Hematopoietic multipotent progenitor cell treated with erythropoietin and hydrocortisone succinate and interleukin-3 and kit ligand, for 4 days (in vitro differentiated cells): ENCODE results near the gene PNKD.

Experiments used
- DNase-seq: peaks from one replicate; pipeline ENCODE4 v3.0.0-alpha.2; 2015

PNKD gene, protein sequence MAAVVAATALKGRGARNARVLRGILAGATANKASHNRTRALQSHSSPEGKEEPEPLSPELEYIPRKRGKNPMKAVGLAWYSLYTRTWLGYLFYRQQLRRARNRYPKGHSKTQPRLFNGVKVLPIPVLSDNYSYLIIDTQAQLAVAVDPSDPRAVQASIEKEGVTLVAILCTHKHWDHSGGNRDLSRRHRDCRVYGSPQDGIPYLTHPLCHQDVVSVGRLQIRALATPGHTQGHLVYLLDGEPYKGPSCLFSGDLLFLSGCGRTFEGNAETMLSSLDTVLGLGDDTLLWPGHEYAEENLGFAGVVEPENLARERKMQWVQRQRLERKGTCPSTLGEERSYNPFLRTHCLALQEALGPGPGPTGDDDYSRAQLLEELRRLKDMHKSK

DNA sequence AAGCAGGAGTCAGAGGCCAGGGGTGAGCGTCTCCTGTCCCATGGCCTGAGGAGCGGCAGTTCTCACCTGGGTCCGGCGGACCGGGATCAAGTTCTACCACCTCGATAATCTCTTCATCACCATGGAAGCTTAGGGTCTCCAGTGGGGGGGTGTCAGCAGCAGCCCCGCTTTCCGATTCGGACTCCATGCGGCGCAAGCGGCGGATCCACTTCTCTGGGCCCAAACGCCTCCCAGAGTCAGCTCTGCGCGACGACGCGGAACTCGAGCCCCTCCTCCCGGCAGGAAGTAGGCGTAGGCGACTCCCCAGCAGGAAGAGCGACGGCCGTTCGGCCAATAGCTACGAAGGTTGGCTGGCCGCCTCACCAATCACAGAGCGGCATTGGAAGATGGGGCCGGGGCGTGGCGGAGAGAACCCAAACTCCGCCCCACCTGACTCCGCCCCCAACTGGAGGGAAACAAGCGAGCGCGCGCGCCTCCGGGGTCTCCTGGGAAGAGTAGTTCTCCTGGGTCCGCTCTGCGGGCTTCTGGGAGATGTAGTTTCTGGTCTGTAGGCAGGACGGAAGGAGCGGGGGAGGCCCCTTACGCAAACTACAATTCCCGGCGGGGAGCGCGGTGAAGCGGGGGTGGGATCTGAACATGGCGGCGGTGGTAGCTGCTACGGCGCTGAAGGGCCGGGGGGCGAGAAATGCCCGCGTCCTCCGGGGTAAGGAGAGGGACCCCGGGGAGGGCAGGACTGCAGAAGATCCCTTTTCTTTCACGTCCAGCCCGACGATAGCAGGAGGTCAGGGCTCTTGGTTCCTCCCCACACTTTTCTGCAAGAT, at the start of gene PNKD, which contains the start of gene AAMP:
Gene PNKD, plus strand, starts transcription at position 620 of the 821 bp plus-strand sequence. Its CDS starts 17 bp downstream, at position 637.
Gene AAMP, minus strand, starts transcription at position 238 of the 821 bp plus-strand sequence. Its CDS starts 51 bp downstream, at position 187.
- DNase-seq = peak; percentile 100

DNA sequence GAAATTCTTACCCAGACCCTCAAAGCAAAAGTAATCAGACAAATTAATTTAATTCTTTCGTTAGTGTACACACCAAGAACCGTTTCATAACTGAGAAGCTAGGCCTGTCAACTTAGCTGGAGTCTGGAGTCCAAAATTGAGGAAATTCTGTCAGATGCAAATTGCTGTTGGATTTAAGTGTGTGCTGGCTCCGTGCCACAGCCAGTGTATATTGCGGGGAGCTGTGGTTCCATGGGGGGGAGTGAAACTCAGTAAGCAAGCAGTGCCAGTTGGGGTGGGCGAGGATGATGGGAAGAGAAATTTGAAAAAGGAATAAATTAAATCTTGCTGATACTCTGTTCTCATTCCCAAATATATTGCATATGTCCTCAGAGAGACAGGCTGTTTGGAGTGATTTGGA, 49.3 kb upstream of the PNKD start:
- peak; percentile 60 for DNase-seq

DNA sequence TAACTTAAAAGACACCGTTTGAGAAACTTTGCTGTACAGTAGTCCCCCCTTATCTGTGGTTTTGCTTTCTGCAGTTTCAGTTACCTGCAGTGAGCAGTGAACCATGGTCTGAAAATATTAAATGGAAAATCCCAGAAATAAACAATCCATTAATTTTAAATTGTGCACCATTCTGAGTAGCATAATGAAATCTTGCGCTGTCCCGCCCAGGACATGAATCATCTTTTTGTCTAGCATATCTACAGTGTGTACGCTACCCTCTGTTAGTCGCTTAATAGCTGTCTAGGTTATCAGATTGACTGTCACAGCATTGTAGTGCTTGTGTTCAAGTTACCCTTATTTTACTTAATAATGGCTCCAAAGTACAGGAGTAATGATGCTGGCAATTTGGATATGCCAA, 47.3 kb upstream of the PNKD start:
- peak; percentile 45 for DNase-seq

DNA sequence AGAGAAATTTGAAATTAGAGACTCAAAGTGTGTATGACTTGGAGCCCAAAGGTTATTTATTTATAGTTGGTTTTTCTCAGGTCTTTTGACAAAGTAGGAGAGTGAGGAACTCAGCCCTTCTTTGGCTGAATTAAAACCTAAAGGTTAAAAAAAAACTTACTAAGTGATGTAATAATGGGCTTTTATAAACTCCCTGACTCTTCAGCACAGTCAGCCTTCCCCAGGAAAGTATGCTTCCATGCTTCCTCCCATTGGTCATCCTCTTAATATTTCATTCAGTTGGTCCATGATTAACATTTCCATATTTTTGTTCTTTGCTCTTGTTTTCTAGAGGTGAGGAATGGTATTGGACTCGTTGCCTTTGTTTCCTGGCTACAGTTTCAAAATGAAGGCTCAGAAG, 46.1 kb upstream of the PNKD start:
- DNase-seq = no peak

DNA sequence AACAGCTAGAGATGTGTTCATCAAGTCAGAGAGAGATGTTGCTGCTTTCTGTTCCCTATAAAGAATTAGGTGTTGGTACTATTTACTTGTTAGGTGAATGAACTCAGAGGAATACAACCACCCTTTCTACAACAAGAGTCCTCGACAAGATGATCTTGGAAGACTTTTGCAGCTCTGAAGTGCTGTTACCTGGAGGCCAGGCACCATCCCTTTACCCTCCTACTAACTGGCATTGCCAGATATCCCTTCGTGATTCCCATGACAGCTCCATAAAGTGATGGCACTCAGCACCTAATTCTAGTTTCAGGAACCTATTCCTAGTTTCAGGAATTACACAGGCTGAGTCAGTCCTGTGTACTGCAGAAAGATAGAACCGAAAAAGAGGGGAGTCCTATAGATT, 43.4 kb upstream of the PNKD start:
- DNase-seq = no peak

DNA sequence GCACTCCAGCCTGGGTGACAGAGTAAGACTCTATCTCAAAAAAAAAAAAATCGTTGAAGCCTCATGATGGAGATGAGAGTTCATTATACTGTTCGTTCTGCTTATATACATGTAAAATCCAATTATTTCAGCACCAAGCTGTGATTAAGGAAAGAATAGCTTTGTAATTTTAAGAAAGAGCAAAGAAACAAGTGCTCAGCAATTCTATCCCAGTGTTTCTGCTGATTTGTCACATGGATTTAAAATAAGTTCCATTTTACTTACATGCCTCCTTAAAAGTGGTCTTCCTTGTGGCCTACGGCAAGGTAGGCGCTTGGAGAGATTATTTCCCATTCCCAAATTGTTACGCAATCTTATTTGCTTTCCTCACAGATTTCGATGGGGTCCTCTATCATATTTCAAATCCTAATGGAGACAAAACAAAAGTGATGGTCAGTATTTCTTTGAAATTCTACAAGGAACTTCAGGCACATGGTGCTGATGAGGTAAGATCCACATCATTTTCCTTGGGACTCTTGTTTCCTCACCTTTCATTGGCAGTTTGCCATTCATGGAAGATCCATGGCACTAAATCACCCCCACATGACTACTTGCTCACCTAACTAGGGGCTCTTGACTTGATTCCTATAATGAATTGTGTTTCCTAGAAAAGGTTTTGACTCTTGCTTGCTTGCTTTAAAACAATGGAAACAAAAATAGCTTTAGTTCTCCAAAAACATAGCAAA, 41.8 kb upstream of the PNKD start:
- DNase-seq = no peak

DNA sequence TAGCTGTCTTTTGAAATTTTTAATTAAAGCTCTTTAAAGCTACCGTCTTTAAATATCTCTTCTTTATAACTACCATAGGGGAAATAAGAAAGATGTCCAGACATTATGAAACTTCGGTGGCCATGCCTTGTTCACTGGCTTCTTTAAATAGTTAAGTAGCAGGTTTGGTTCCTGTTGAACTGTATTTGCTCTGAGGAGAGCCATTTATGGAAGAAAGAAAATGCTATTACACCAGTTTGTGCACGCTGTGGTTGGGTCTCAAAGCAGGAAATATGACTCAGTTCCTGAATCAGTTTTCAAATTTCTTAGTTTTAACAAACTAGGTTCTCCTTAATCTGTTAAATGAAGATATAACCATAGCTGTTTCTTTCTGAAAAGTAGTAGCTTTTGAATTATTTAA, 41.1 kb upstream of the PNKD start:
- peak; percentile 84 for DNase-seq

DNA sequence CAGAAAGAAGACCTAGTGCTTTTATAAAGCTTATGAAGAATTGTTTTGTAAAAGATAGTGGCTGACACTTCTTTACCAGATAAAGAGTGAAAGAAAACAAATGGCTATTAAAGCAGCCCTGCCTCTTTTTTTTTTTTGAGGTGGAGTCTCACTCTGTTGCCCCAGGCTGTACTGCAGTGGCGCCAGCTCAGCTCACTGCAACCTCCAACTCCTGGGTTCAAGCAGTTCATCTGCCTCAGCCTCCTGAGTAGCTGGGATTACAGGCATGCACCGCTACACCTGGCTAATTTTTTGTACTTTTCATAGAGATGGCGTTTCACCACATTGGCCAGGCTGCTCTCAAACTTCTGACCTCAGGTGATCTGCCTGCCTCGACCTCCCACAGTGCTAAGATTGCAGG, 40.5 kb upstream of the PNKD start:
- DNase-seq = peak; percentile 25

DNA sequence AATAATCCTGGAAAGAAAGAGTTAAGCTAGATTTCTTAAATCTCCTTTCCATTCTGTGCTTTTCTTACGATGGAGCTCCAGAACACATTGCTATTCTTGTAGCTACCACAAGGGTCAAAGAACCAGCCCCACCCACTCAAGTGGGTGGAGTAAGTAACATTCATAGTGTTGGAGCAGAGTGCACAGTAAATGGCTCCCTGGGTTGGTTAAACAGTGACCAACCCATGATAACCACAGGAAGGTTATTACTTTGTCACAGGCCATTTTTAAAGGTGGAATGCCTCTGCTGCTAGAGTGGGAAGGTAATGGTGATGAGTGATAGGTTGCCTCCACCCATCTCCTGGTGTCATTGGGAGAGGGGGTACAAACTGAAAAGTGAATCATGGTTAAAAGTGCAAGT, 39.4 kb upstream of the PNKD start:
- peak; percentile 79 for DNase-seq

DNA sequence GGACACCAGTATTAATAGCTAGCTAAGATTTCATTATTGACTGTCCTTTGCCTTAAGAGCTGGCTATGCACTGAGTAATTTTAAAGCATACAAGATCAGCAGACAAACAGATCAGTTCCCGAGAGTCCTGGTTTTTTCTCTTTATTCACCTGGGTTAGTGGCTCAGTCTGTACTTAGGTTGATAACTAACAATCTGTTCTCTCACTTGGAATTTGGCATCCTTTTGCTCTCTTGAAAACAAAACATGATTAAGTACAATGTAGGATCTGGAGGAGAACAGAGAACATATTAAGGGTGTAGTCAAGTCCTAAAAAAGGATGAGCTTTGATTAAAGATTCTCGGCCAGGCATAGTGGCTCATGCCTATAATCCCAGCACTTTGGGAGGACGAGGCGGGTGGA, 36.8 kb upstream of the PNKD start:
- no peak for DNase-seq

DNA sequence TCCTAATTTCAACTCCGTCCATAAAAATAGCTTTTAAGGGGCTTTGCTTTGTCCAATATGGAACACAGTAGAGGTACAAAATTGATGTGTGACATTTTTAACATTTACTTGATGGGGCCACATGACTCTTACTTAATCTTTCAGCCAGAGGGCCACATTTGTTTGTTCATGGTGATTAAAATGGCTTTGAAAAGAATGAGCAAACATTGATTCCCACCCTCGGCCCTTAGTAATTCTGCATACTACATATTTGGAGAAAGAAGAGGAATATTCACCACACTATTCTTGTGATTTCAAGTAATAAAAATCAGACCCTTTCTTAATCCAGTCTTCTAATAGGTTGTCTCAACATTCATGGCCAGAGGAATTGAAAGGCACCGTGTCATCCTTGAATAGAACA, 35.8 kb upstream of the PNKD start:
- DNase-seq = no peak

DNA sequence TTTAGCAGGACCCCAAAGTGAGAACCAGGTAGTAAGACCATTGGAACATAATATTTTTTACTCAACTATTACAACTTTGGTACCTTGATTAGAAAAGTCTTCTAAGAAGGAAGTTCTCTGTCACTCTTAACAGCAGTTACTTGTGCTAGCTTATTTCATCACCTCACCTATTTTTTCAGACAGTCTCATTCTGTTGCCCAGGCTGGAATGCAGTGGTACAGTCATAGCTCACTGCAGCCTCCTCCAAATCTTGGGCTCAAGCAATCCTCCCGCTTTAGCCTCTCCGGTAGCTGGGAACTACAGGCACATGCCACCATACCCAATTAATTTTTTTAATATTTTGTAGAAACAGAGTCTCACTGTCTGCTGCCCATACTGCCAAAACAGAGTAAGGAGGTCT, 35.3 kb upstream of the PNKD start:
- no peak for DNase-seq

DNA sequence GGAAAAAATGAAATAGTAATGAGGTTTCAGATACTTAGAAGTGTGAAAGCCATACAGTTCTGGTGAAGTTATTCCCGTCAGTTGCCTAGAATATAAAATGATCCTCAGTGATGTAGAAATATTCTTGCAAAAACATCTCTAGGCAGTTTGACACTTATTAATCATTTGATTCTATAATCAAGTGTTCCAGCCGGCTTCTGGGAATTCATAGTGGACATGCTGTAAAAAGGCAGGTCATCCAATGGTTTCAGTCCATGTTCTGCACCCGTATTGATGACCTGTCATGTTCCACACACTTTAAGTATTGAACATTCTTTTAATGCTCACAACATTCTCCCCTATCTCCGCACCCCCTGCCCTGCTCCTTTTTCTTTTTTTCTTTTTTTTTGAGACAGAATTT, 33.5 kb upstream of the PNKD start:
- no peak for DNase-seq

DNA sequence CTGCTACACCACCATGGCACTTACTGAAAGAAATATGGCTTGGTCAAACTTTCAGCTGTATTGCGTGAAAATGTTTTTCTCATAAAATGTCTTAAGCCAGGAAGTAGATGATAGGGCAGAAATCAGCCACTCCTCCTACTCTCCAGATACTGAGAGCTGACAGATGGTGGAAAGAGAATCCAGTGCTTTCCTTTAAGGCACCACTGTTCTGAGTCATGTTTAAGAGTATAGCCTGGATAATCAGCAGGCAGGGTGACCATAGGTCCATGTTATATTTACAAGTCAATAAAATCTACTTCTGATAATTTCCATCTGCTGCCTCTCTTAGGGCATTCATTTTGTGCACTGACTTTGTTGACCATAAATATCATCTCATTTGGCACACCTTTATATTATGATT, 31.4 kb upstream of the PNKD start:
- DNase-seq = no peak

DNA sequence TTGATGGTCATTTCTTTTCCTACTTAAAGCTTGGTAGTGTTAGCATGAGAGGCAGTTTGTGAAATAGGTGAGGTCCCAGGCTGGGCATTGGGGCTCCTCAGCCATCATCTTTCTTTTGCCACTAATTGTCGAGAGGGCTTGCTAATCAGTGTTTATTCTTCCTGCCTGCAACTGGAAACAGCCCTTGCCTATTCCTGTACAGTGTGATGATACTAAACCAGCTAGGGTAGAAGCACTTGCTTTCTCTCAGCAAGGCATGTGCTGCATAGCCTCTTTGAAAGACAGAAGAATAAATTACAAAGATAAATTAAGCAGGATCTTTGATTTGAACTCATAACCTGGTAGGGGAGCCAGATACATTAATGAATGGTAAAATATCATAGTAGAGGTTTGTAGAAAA, 26.1 kb upstream of the PNKD start:
- no peak for DNase-seq

DNA sequence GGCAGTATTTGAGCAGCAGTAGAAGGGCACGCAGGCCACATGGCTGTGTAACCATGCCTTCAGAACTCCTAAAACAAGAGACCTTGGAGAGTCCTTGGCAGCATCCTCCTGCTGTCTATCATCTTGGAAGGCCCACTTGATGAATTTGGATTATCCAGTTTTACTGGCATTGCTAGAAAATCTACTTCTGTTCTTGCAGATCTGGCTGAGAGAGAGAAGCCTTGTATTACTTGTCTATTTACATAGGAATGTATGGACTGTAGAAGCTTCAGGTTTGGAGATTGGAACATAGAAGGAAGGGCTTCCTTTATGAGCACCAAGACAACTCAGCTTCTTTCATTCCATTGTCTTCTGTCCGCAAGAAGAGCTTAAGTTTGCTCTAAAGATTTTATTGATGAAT, 25.7 kb upstream of the PNKD start:
- no peak for DNase-seq

DNA sequence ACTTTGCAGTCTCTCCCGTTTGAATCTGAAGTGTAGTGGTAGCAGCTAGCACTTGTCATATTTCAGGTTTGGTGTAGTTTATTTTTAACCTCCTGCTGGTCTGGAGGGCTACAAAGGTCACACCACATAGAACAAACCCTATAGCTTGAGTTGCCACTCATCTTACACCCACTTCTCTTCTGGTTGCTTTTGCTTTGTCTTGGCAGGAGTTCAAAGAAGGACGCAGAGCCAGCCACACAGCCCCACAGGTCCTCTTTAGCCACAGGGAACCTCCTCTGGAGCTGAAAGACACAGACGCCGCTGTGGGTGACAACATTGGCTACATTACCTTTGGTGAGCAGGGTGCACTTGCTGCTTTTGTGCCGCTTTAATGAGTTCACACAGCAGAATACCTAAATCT, 25.1 kb upstream of the PNKD start:
- DNase-seq = no peak

DNA sequence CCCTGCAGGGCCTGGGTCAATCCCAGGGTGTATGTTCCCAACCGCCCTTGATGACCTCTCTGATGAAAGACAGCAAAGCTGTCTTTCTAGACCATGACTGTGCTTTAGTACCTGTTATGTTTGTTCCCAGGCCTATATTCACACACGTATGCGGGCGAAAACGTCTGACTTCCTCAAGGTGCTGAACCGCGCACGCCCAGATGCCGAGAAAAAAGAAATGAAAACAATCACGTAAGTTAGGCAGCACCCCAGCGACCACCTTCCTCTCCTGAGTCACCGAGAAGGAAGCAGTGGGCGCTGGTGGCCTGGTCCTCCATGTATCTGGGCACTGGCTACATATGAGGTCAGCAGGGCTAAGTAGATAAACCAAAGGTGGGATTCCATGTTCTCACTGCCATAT, 20.6 kb upstream of the PNKD start:
- DNase-seq = no peak

DNA sequence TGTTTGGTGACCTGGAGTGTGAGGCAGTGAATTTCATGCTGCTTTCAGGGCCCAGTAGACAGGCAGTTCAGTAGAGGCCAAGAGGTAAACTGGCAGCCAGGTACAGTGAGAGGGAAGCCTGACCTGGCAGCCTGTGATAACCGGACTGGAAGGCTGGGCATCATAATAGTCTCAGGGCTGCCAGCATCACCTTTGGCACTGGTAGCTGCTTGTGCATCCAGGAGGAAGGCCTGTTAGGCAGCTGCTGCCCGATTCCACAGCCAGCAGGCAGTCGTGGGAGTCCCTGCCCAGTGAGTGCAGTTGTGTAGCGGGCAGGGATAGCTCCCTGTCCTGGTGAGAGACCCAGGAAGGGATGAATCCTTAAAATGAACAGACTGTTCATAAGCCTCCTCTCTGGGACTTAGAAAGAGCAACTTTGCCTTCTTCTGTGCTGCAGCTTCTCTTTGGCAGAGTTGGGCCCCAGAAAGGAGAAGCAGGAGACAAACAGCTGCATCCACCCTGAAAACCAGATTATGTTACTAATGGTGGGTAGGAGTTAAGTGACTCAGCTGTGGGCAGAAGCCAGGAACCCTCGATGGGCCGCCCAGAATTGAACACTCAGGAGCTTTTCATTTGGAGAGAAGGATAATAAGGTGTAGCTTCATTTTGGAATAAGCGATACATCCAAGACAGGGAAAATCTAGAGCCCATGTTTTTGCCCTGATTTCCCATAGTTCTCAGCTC, 17.6 kb upstream of the PNKD start:
- DNase-seq = peak; percentile 60

DNA sequence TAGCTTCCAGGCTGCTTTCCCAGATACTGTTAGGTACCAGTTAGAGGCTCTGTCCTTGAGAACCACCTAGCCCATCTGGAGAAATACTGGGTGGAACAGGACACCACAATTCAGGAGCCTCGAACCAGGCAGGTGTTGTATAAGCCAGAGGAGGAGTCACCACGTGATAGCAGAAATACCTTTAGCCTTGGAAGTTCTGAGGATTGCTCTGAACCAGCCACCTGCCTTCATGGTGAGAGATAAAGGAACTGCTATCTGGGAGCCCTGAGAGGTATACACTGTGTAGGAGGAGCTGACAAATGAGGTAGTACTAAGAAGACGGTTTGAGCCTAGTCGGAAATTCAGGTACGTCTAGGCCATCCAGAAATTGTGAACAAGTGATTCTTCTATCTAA, 17.1 kb upstream of the PNKD start:
- no peak for DNase-seq

DNA sequence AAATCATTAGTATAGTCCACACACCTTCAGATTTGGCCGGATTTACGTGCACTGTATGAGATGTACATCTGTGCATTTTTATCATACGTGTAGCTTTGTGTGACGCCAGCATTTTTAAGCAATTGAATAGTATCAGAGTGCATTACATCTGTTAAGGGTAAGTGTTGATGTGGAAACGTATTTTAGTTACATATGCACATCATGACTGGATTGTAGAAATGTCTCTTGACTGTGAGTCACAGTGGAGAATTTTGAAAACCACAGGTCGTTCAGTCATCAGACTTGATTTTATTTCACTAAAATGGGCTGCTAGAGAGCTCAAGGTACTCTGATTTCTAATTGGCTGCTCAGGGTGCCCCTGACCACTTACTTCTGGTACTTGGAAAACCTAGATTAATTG, 14.9 kb upstream of the PNKD start:
- no peak for DNase-seq

DNA sequence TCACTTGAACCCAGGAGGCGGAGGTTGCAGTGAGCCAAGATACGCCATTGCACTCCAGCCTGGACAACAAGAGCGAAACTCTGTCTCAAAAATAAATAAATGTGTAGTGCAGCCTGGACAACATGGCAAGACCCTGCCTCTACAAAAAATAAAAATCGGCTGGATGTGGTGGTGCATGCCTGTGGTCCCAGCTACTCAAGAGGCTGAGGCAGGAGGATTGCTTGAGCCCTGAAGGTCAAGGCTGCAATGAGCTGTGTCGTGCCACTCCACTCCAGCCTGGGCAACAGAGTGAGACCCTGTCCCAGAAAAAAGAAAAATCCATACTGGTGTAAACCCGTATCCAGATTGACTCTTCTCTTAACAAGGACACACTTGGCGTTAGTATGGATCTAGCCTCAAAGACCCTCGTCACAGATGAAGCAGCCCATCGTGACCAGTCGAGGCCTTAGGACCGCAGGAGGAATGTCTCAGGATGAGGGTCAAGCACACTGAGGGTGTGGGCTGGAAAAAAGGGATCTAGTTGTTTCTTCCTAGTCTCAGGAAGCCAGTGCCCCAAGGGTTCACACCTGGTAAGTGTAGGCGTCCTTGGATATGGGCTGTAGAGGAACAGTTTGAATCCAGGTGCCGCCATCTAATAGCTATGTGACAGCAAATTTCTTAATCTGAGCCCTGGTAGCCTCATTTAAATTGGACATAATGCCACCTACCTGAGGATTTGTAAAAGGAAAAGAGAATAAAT, 13.5 kb upstream of the PNKD start:
- no peak for DNase-seq
